ENCODE data around the gene MR1.

MR1 gene

GRCh38 chr1:181108304-181108867, 74.6 kb downstream of the MR1 start:
- DNase-seq: no peak

DNA sequence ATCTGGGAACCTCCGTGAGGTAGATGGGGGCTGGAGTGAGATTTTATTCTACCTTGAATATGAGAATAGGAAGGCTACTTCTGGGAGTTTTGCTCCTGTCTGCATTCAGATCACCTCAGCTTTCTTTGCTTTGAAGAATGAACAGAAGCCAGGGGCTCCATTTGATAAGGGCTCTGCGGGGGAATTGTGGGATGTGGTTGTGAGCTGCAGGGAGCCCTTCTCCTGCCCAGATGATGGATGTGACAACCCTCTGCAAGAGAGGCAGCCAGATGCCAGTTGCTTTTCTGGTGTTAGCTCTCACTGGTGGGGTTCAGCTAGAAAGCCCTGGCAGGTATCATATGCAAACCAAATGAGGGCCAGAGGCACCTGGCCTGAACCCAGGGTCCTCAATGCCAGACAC, 76.2 kb downstream of the MR1 start:
- DNase-seq: no peak

Measured in inflammatory macrophage (primary cell).